ENCODE measurements around the gene MAPK8. TPM values are rescaled to one million over a fixed set of nuclear protein-coding genes. Genes with fewer than 3 reads are reported as not detected.

The MAPK8 gene
- total and polyA plus RNA-seq, 9 of the 15 experiments (the other 6 are each of a cell fraction or from before 2014, with no cell fraction given), result 6.4 to 159 (median 71.0) TPM

- CTCF ChIA-PET (ENCODE audit: low intra/inter-chr PET ratio), result interaction anchor here (0.8 kb wide), 1 partner anchor 20 kb away, joined by 3 read pairs; no protein-coding TSS in a partner anchor
- POLR2A ChIA-PET, result interaction anchor here (0.6 to 1.2 kb wide), 5 partner anchors 10 to 82 kb away, joined by 3 to 5 read pairs (median 3); no protein-coding TSS in a partner anchor
- H3K36me3 ChIP-seq (ENCODE audit: control insufficient read depth, insufficient read depth, low read length), result peaks cover 20% of the 10 kb centered on the region
These were observed 157.8 kb downstream of the MAPK8 start for GRCh38 chr10:48464121-48464870.

More at GRCh38 chr10:48464121-48464870, 157.8 kb downstream of the MAPK8 start:
- TF ChIP-seq RERE (CRISPR knock-in tag; IDR thresholded peaks at IDR 0.05; ENCODE audit: borderline replicate concordance) (no peak), ZNF740 (CRISPR knock-in tag; IDR thresholded peaks at IDR 0.05) (peak; percentile 46; the same call in 1 of the 2 replicates), ZNF740 (tag; IDR thresholded peaks at IDR 0.05) (no peak), ID3 (CRISPR knock-in tag; IDR thresholded peaks at IDR 0.05) (no peak), ID3 (tag; IDR thresholded peaks at IDR 0.05) (peak; percentile 36; the same call in 1 of the 2 replicates), FOXK2 (conservative IDR thresholded peaks at IDR 0.05 in 1 of 2, IDR thresholded peaks at IDR 0.05 in 1 of 2; ENCODE audit: low read depth in 2 of 2) (no peak), ZNF668 (CRISPR knock-in tag; IDR thresholded peaks at IDR 0.05) (0 out of 2 replicates have a peak, but pooled peaks have one; percentile 26), DMBX1 (CRISPR knock-in tag; IDR thresholded peaks at IDR 0.05; ENCODE audit: borderline replicate concordance) (peak; percentile 62; the same call in 1 of the 2 replicates)
- FAIRE-seq (no peak), DNase-seq (ENCODE audit: extremely low read depth in 1 of 4, low spot score in 3 of 4) (no peak), ATAC-seq (peak; percentile 1; the same call in 1 of the 3 replicates)
- intact Hi-C loops (cut with micrococcal nuclease), result no loop called here
- in situ Hi-C loops (cut with MboI), result no loop called here
- Histone ChIP-seq H2AFZ (ENCODE audit: low read depth, low read length) (no peak overlapping the region), H3K9me3 (replicated peaks; ENCODE audit: control insufficient read depth, insufficient read depth, low read depth, low read length) (no peaks in the 10 kb centered on the region), H3K27me3 (ENCODE audit: control insufficient read depth in 2 of 2, insufficient read depth in 2 of 2, low read length in 2 of 2) (no peaks in the 10 kb centered on the region; a peak in 1 of 5 replicates), H3K27ac (ENCODE audit: extremely low read depth, low read depth, low read length) (peak overlapping the region; percentile 59; the same call in 2 of the 3 replicates), H3K9me1 (ENCODE audit: control insufficient read depth, insufficient read depth, low read length) (no peaks in the 10 kb centered on the region), H3K9ac (ENCODE audit: insufficient read depth in 1 of 2, low read depth in 2 of 2, low read length in 2 of 2) (peak overlapping the region; percentile 35 to 87; a peak in 2 of 4 replicates), H3K4me1 (replicated peaks in 1 of 2; ENCODE audit: control insufficient read depth in 2 of 2, insufficient read depth in 2 of 2, low read length in 2 of 2) (peaks cover 78 to 79% of the 10 kb centered on the region in 2 experiments), H4K20me1 (replicated peaks; ENCODE audit: control insufficient read depth, insufficient read depth, low read length) (no peaks in the 10 kb centered on the region), H3K4me3 (no peak overlapping the region), H3K79me2 (ENCODE audit: control insufficient read depth, insufficient read depth, low read length) (peaks cover 61% of the 10 kb centered on the region), H3K4me2 (ENCODE audit: insufficient read depth, low read length) (no peak overlapping the region)
- WGBS (ENCODE audit: insufficient coverage, low coverage, missing lambda C conversion rate), result 65% methylated on average over 9 of the region's 9 CpGs
- BruUV-seq (replicated peaks), result no TSS peak

Data from K562 (cell line).